ENCODE data around the gene EOLA1.
"Not testable (repeated sequence)": the region's sequence is repeated elsewhere in the genome, so short reads cannot be mapped to it uniquely, and the experiment has no call there.

EOLA1 gene

DNA sequence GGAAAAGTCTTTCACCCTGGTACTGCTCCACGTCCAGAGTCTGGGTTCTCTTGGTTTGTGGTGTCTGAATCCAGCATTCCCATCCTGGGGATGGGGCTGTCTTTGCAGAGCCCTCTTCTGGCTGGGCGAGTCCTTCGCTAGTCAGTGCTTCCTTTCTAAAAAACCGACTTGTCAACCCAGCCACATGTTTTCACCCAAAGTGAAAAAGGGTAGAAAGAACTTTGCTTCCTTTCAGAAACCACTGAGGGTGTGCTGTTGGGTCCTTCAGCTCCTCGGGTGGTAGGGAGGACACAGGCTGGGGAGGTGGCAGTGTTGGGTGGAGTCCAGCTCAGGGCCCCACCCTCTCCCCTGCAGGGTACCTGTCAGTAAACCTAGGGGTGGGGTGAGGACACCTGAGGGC is 14.9 kb upstream of the EOLA1 start:
- not testable (repeated sequence) for H3K27me3 Mint-ChIP-seq (ENCODE audit: low read depth); H3K9me3 Mint-ChIP-seq; H3K36me3 Mint-ChIP-seq (ENCODE audit: low read depth); H3K4me3 Mint-ChIP-seq
- Mint-ChIP-seq H3K4me1 (ENCODE audit: low read depth) (peaks cover 22% of the 10 kb centered on the region), H3K27ac (peak overlapping the region; percentile 87)

DNA sequence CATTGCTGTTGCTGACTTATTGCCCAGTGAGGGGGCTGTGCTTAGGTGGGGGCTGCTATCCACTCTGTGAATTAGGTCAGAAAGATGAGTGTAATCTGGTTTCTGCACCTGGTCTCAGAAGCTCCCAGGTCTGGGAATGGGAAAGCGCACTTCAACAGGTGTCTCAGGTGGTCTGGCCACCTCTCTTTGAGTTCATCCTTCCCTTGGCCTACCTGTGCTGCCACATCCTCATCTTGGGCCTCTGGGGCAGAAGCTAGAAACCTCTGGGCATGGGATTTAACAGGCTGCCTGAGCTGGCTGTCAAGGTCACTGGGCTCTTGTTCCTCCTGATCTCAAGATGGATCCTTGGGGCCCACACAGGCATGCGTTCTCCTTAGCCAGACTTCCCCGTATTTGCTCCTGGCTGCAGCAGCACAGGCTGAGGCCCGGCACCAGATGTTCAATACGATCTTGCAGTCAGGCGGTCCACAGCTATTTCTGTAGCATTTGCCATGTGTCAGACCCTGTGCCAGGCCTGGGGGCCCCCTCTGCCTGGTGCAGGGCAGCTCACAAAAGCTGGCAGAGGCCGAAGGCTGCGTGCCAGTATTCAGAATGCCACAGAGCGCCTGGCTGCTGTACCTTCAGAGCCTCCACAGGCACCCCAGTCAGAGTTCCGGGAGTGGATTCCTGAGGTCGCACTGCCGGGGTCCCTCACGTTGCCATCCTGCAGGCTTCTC is 14.3 kb upstream of the EOLA1 start:
- H3K4me3 Mint-ChIP-seq; H3K9me3 Mint-ChIP-seq; H3K27me3 Mint-ChIP-seq (ENCODE audit: low read depth); H3K36me3 Mint-ChIP-seq (ENCODE audit: low read depth): not testable (repeated sequence)
- H3K4me1 Mint-ChIP-seq (ENCODE audit: low read depth) = peaks cover 16% of the 10 kb centered on the region
- peak overlapping the region; percentile 87 for H3K27ac Mint-ChIP-seq

DNA sequence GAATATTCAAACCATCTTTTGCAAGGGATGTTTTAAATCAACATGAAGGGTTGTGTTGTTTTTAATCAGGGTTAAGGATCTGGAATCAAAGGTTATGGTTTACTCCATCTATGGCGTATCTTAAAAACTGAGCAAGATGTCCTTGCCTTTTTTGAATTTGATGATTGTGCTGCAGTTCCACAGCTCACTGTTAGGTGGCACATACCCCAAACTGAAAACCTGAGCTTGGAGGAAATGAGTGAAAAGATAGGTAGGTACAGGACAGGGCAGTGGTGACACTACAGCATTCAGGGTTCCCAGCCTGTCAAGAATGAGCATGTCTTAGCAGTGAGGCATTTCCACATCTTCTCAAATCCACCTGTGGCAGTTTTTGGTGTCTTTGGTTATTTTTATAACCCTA is 13.1 kb upstream of the EOLA1 start:
- H3K27me3 Mint-ChIP-seq (ENCODE audit: low read depth) = no peaks in the 10 kb centered on the region
- H3K27ac Mint-ChIP-seq = peak overlapping the region; percentile 84
- H3K9me3 Mint-ChIP-seq = no peaks in the 10 kb centered on the region
- peak overlapping the region; percentile 25 for H3K4me3 Mint-ChIP-seq
- peaks cover 11% of the 10 kb centered on the region for H3K36me3 Mint-ChIP-seq (ENCODE audit: low read depth)
- peaks cover 11% of the 10 kb centered on the region for H3K4me1 Mint-ChIP-seq (ENCODE audit: low read depth)

DNA sequence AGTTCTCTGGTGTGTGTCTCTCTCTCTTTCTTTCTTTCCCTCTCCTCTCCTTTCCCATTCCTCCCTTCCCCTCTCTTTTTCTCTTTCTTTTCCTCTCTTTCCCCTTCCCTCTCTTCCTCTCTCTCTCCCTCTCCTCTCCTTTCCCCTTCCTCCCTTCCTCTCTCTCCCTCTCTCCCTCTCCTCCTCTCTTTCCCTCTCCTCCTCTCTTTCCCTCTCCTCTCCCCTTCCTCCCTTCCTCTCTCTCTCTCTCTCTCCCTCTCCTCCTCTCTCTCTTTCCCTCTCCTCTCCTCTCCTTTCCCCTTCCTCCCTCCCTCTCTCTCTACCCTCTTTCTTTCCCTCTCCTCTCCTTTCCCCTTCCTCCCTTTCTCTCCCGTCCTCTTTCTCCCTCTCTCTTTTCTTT is 12.4 kb upstream of the EOLA1 start:
- peaks cover 11% of the 10 kb centered on the region for H3K36me3 Mint-ChIP-seq (ENCODE audit: low read depth)
- no peaks in the 10 kb centered on the region for H3K9me3 Mint-ChIP-seq
- H3K27ac Mint-ChIP-seq = no peak overlapping the region

DNA sequence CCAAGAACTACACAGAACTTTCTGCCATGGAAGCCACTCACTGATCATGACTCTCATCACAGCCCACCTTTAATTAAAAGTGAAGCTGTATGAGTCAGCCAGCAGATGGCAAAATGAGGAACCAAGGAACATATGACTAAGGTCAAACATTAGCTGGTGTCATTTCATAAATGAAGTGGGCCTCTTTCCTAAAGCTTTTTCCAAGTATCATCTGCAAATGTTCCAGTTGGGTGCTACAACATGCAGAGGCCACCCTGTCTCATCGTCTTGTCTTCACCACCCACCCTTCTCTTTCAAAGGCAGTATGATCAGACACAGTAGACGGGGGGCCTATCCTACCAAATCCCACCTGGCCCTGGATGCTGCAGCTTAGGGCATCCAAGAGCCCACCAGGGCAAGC is 9.2 kb upstream of the EOLA1 start:
- Mint-ChIP-seq H3K36me3 (ENCODE audit: low read depth) (peaks cover 13% of the 10 kb centered on the region), H3K27me3 (ENCODE audit: low read depth) (no peaks in the 10 kb centered on the region), H3K4me3 (no peak overlapping the region), H3K4me1 (ENCODE audit: low read depth) (peaks cover 8% of the 10 kb centered on the region), H3K27ac (no peak overlapping the region), H3K9me3 (no peaks in the 10 kb centered on the region)

More for the DNA sequence above, 12.4 kb upstream of the EOLA1 start:
- Mint-ChIP-seq H3K27me3 (ENCODE audit: low read depth) (no peaks in the 10 kb centered on the region), H3K4me3 (no peak overlapping the region), H3K4me1 (ENCODE audit: low read depth) (peaks cover 8% of the 10 kb centered on the region)

DNA sequence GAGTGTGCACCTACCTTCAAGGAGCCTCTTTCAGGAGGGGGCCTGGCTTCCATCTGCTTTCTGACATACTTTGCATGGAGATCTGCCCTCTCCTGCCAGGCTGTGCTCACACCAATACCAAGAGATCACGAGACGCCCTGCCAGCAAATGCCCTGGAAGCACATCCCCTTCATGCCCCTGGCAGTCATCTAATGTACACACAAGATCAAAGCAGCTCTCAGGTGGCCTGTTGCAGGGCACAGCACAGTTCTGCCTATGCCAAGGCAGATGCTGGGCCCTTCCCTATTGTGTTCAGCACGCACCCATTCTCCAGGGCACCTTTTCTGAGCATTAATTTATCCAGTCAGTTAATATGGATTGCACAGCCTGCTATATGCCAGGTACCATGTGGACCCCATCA is 7.9 kb upstream of the EOLA1 start:
- not testable (repeated sequence) for H3K4me1 Mint-ChIP-seq (ENCODE audit: low read depth); H3K9me3 Mint-ChIP-seq; H3K4me3 Mint-ChIP-seq; H3K27me3 Mint-ChIP-seq (ENCODE audit: low read depth); H3K27ac Mint-ChIP-seq
- H3K36me3 Mint-ChIP-seq (ENCODE audit: low read depth) = peaks cover 10% of the 10 kb centered on the region

DNA sequence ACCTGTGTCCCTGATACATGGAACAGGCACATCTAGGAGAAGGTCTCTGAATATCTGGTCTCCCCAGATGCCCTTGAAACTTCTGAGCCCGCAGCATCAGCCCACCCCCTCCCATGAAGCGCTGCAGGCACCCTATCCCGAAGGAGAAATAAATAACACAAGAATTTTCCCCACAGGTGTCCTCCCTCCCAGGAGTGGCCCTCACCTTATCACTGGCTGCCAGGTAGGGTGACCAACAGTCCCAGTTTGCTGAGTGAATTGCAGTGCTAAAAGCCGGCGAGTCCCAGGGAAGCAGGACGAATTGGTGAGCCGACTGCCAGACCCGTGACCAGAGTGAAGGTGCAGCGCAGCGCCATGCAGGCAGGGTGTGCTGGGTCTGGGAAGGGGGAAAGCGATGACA is 6.8 kb upstream of the EOLA1 start:
- H3K4me3 Mint-ChIP-seq; H3K4me1 Mint-ChIP-seq (ENCODE audit: low read depth); H3K9me3 Mint-ChIP-seq; H3K27ac Mint-ChIP-seq; H3K27me3 Mint-ChIP-seq (ENCODE audit: low read depth): not testable (repeated sequence)
- peaks cover 10% of the 10 kb centered on the region for H3K36me3 Mint-ChIP-seq (ENCODE audit: low read depth)

DNA sequence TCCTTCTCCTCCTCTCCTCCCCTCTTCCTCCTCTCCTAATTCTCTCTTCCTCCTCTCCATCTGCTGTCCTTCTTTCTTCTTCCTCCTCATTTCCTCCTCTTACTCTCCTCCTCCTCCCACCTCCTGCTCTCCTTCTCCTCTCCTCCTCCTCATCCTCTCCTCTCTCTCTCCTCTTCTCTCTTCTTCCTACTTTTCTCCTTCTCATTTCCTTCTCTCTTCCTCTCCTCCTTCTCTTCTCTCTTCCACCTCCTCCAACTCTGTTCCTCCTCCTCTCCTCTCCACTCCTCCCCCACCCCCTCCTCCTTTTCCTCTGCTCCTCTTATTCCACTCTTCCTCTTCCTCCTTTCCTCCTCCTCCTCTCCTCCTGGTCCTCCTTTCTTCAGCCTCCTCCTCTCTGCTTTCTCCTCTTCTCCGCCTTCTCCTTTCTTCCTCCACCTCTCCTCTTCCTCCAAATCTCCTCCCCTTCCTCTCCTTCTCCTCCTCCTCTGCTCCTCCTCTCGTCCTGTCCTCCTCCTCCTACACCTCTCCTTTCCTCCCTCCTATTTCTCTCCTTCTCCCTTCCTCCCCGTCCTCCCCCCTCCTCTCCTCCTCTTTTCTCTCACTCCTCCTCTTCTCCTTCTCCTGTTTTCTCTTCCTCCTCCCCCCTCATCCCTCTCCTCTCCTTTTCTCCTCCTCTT is 5.7 kb upstream of the EOLA1 start:
- H3K4me1 Mint-ChIP-seq (ENCODE audit: low read depth); H3K36me3 Mint-ChIP-seq (ENCODE audit: low read depth); H3K27me3 Mint-ChIP-seq (ENCODE audit: low read depth); H3K4me3 Mint-ChIP-seq; H3K9me3 Mint-ChIP-seq; H3K27ac Mint-ChIP-seq: not testable (repeated sequence)

DNA sequence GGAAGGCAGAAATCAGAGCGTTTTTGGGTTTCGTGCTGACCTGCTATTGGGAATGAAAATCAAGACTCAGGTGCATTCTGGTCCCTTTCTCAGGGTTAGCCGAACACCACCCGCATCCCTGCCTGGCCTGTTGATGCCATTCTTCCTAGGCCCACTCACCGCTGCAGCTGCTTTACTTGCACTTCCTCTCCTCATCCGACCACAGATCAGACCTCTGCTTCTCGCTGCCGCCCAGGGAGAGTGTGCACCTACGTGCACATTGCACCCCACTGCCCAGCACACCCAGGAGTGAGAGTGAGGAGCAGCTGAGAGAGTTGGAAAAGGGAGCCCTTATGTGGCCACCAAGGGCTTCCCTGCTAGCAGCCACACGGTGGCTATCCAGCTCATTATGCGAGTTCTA is 3.3 kb upstream of the EOLA1 start:
- not testable (repeated sequence) for H3K36me3 Mint-ChIP-seq (ENCODE audit: low read depth); H3K9me3 Mint-ChIP-seq; H3K4me3 Mint-ChIP-seq; H3K4me1 Mint-ChIP-seq (ENCODE audit: low read depth); H3K27ac Mint-ChIP-seq; H3K27me3 Mint-ChIP-seq (ENCODE audit: low read depth)

DNA sequence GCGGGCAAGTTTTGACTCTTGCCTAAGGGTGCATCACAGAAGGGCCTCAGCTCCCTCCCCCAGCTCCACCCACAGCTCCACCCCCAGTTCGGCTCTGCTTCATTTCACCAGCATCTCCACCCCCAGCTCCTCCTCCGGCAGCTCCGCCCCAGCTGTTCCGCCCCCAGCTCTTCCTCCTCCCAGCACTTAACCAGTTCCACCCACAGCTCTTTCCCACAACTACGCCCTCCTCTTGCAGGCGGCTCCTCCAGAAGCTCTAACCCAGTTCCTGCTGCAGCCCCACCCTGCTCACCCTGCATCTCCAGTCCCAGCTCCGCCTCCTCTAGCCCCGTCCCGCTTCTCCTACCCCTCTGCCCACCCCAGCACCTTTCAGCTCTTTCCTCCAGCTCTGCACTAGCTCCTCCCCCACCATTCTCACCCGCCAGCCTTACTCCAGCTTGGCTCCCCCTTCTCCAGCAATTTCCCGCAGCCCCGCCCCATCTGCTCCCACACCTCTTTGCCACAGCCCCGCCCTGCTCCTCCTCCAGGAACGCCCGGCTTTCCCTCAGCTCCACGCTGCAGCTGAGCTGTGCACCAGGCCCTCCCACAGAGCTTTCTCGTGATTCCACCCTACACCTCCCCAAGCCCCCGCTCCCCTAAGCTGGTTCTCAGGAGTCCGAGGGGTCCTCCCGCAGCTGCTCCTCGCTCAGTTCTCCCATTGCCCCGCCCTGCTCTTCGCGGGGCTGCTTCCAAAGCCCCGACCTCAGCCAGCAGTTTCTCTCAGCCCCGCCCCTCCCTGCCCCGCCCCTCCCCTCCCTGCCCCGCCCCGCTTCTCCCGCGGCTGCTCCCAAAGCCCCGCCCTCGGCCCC is 1.3 kb upstream of the EOLA1 start:
- Mint-ChIP-seq H3K27me3 (ENCODE audit: low read depth) (no peaks in the 10 kb centered on the region), H3K36me3 (ENCODE audit: low read depth) (peaks cover 4% of the 10 kb centered on the region), H3K4me1 (ENCODE audit: low read depth) (peaks cover 8% of the 10 kb centered on the region), H3K4me3 (peak overlapping the region; percentile 98), H3K27ac (peak overlapping the region; percentile 95), H3K9me3 (no peaks in the 10 kb centered on the region)

DNA sequence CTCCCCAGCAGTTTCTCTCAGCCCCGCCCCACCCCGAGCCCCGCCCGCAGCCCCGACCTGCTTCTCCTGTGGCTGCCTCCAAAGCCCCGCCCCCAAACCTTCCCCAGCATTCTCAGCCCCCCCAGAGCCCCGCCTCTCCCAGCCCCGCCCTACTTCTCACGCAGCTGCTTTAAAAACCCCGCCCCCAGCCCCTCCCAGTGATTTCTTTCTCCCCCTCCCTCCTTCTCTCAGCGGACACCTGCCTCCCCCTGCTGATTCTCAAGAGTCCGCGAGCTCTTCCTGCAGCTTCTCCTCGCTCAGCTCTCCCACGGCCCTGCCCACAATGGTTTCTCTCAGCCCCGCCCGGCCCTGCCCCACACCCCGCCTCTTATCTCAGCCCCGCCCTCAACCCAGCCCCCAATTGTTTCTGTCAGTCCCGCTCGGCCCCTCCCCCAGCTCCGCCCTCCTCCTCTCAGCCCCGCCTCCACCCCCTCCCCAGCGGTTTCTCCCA is 636 bp upstream of the EOLA1 start:
- Mint-ChIP-seq H3K4me1 (ENCODE audit: low read depth) (peaks cover 8% of the 10 kb centered on the region), H3K27me3 (ENCODE audit: low read depth) (no peaks in the 10 kb centered on the region), H3K4me3 (peak overlapping the region; percentile 98), H3K27ac (peak overlapping the region; percentile 100), H3K9me3 (no peaks in the 10 kb centered on the region), H3K36me3 (ENCODE audit: low read depth) (peaks cover 4% of the 10 kb centered on the region)

DNA sequence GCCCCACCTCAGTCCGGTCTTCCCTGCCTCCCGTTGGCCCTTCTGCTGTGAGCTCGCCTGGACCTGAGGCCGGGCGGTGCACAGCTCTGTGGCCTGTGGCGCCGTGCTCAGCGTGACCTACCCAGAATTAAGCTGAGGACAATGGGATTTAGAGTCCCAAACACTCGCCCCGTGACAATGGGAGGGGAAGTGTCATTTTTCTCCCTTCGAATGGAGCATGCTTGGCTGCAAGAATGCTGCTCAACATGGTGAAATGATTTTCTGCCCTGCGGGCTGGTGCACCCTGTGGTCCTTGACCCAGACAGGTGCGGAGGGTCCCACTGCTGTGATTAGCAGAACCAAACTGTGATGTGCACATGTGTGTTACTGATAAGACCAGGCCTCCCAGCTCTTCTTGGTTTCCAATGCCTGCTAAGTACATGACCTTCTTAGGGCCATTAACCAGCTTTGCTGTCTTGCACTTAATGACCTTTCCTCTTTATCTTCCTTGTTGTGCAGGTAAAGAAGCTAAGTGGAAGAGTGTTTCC is 772 bp downstream of the EOLA1 start:
- Mint-ChIP-seq H3K27ac (peak overlapping the region; percentile 100), H3K4me3 (peak overlapping the region; percentile 98), H3K4me1 (ENCODE audit: low read depth) (peaks cover 8% of the 10 kb centered on the region), H3K9me3 (no peaks in the 10 kb centered on the region), H3K36me3 (ENCODE audit: low read depth) (peaks cover 4% of the 10 kb centered on the region), H3K27me3 (ENCODE audit: low read depth) (no peaks in the 10 kb centered on the region)

DNA sequence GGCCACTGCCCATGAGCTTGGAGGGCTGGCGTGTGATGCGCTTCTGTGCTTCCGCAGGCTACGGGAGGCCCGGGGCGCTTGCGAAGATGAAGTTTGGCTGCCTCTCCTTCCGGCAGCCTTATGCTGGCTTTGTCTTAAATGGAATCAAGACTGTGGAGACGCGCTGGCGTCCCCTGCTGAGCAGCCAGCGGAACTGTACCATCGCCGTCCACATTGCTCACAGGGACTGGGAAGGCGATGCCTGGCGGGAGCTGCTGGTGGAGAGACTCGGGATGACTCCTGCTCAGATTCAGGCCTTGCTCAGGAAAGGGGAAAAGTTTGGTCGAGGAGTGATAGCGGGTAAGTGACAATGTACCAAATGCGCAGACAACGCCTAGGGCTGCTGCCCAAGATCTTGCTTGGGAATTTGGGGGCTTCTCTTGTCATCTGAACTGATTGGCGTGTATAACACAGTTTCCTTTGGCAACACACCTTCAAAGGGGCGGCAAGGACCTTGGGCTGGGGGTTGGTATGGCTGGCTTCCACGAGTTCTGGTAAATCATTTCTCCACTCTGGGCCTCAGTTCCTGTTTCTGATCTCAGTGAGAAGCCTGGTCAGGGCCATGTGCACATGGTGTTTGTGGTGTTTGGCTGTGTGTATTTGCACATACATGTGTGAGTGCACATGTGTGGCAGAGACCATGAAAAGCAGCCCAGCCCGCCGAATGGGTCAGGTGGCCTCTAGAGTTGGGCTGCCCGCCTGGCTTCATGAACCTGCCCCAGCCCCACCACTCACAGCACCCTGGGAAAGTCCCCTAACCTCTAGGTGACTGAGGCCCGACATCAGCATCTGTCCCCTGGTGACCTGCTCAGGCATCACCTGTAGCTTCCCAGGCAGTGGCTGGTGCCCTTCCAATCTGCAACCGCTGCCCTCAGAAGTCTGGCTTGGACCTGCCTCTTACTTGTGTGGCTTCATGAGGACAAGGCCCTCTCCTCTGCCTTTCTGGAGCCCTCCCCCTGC is 5.0 kb downstream of the EOLA1 start:
- H3K36me3 Mint-ChIP-seq (ENCODE audit: low read depth); H3K4me3 Mint-ChIP-seq; H3K4me1 Mint-ChIP-seq (ENCODE audit: low read depth); H3K9me3 Mint-ChIP-seq; H3K27me3 Mint-ChIP-seq (ENCODE audit: low read depth): not testable (repeated sequence)
- H3K27ac Mint-ChIP-seq = peak overlapping the region; percentile 41

DNA sequence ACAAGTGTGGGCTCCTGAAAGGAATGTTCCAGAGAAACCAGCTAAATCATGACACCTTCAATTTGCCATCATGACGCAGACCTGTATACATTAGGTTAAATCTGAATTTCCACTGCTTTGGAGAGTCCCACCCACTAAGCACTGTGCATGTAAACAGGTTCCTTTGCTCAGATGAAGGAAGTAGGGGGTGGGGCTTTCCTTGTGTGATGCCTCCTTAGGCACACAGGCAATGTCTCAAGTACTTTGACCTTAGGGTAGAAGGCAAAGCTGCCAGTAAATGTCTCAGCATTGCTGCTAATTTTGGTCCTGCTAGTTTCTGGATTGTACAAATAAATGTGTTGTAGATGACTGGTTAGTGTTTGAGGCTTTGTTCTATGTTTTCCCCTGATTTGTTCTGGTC is 6.2 kb downstream of the EOLA1 start:
- not testable (repeated sequence) for H3K36me3 Mint-ChIP-seq (ENCODE audit: low read depth); H3K9me3 Mint-ChIP-seq; H3K4me3 Mint-ChIP-seq; H3K27me3 Mint-ChIP-seq (ENCODE audit: low read depth); H3K27ac Mint-ChIP-seq; H3K4me1 Mint-ChIP-seq (ENCODE audit: low read depth)

Data from T-helper 1 cell treated with Interleukin-12 subunit alpha and Interleukin-12 subunit beta and Interleukin-4 antibody, amounts not matched to agents 30 μg/mL and 1 μg/mL, for 36 hours (primary cell).